ENCODE results near the gene ACACB.

The ACACB gene

GRCh38 chr12:109307051-109307450 is 190.7 kb downstream of the ACACB start:
- no peak for DNase-seq

- no peak for DNase-seq
These were observed 192.4 kb downstream of the ACACB start, which contains the start of gene FOXN4 for GRCh38 chr12:109308534-109309380. Gene FOXN4 (minus strand): TSS chr12:109309284. CDS start chr12:109308321, 963 bp downstream.

GRCh38 chr12:109309381-109310246 is 193.2 kb downstream of the ACACB start:
- no peak for DNase-seq

- DNase-seq = no peak
These were observed 194.1 kb downstream of the ACACB start for GRCh38 chr12:109310247-109311125.

Measured in CD4-positive, alpha-beta T cell treated with Interleukin-15 for 1 hour (primary cell).